GM21360 (cell line): ENCODE results near the gene C11orf21.

ENCODE experiments used
- ATAC-seq: cut with Tn5 transposase; IDR thresholded peaks from one replicate; pipeline ENCODE4 v1.9.1; 2021; ENCODE audit warnings: mild to moderate bottlenecking, moderate library complexity; ENCODE audit not compliant: unreplicated experiment

Gene C11orf21

GRCh38 chr11:2309251-2310072, 7.7 kb upstream of the C11orf21 start:
- no peak for ATAC-seq

GRCh38 chr11:2308713-2309112, 7.0 kb upstream of the C11orf21 start:
- ATAC-seq = no peak

- ATAC-seq = no peak
Observed at GRCh38 chr11:2307501-2308331, 6.0 kb upstream of the C11orf21 start.

GRCh38 chr11:2306877-2307500, 5.3 kb upstream of the C11orf21 start:
- no peak for ATAC-seq

GRCh38 chr11:2306452-2306823, 4.7 kb upstream of the C11orf21 start:
- ATAC-seq = no peak

- ATAC-seq = no peak
Observed at GRCh38 chr11:2305788-2306451, 4.2 kb upstream of the C11orf21 start.

- no peak for ATAC-seq
Observed at GRCh38 chr11:2305140-2305778, 3.5 kb upstream of the C11orf21 start.

GRCh38 chr11:2304506-2305139, 2.9 kb upstream of the C11orf21 start:
- no peak for ATAC-seq

GRCh38 chr11:2303627-2304505, 2.1 kb upstream of the C11orf21 start:
- ATAC-seq = no peak

- no peak for ATAC-seq
Observed at GRCh38 chr11:2302896-2303626, 1.3 kb upstream of the C11orf21 start.

GRCh38 chr11:2302306-2302895, 683 bp upstream of the C11orf21 start:
- ATAC-seq = no peak

GRCh38 chr11:2300936-2301630, 635 bp downstream of the C11orf21 start:
- no peak for ATAC-seq

GRCh38 chr11:2300290-2300935, 1.3 kb downstream of the C11orf21 start:
- ATAC-seq = no peak

GRCh38 chr11:2299773-2300172, 1.9 kb downstream of the C11orf21 start:
- ATAC-seq = no peak

- ATAC-seq = no peak
Observed at GRCh38 chr11:2298795-2299761, 2.6 kb downstream of the C11orf21 start.
